Brain microvascular endothelial cell (primary cell): Measurements from ENCODE around the gene PATE3.

ENCODE experiments used
- DNase-seq: peaks from one replicate; pipeline ENCODE4 v3.0.0-alpha.2; 2020
- H3K27ac ChIP-seq: fragments of 250-450 bp; sonication (Bioruptor Pico); 2 replicates; pipeline ENCODE4 v1.5.1; 2020; ENCODE audit warnings: mild to moderate bottlenecking, moderate library complexity
- H3K27me3 ChIP-seq: fragments of 250-450 bp; sonication (Bioruptor Pico); replicated peaks from 2 replicates; pipeline ENCODE4 v1.5.1; 2020; ENCODE audit warnings: mild to moderate bottlenecking
- H3K36me3 ChIP-seq: fragments of 250-450 bp; sonication (Bioruptor Pico); replicated peaks from 2 replicates; pipeline ENCODE4 v1.5.1; 2020; ENCODE audit warnings: mild to moderate bottlenecking
- H3K4me3 ChIP-seq: 2 replicates; pipeline ENCODE4 v1.5.1; 2011; ENCODE audit warnings: low read depth, mild to moderate bottlenecking, control low read depth, low read length, moderate library complexity
- in situ Hi-C: cut with HindIII; loops from 2 replicates; pipeline ENCODE4 v1.10.0; 2017; ENCODE audit warnings: low sequenced_read_pairs, low pct_ligation_motif_present
- TF ChIP-seq, protein P1 (sequence below): IDR thresholded peaks from 2 replicates; pipeline ENCODE4 v1.5.1; 2011; ENCODE audit warnings: low read depth, mild to moderate bottlenecking, moderate library complexity, low read length, control low read depth, inconsistent platforms; ENCODE audit errors: missing control alignments

The PATE3 gene, protein sequence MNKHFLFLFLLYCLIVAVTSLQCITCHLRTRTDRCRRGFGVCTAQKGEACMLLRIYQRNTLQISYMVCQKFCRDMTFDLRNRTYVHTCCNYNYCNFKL

DNA sequence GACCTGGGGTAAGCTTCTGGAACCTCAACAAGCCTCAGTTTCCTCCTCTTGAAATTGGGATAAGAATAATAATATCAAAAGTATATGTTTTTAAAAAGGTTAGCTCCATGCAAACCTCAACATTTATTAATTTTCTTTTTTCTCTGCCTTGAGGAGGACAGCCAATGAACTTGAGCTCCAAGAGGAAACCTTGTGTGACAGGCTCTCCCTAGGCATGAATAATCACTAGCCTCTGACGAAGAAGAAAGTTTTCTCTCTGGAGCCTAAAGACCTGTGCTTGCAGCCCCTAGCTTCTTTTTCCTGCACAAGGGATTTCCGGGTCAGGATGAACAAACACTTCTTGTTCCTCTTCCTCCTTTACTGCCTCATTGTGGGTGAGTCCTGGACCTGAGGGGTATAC is at the start of gene PATE3:
TSS of gene PATE3 (plus strand) at position 301 of the 400 bp plus-strand sequence. CDS start at position 326, 25 bp downstream.
- no peak within 1 kb of the TSS for H3K4me3 ChIP-seq
- H3K27ac ChIP-seq: no peak within 1 kb of the TSS
- TF ChIP-seq, protein P1, sequence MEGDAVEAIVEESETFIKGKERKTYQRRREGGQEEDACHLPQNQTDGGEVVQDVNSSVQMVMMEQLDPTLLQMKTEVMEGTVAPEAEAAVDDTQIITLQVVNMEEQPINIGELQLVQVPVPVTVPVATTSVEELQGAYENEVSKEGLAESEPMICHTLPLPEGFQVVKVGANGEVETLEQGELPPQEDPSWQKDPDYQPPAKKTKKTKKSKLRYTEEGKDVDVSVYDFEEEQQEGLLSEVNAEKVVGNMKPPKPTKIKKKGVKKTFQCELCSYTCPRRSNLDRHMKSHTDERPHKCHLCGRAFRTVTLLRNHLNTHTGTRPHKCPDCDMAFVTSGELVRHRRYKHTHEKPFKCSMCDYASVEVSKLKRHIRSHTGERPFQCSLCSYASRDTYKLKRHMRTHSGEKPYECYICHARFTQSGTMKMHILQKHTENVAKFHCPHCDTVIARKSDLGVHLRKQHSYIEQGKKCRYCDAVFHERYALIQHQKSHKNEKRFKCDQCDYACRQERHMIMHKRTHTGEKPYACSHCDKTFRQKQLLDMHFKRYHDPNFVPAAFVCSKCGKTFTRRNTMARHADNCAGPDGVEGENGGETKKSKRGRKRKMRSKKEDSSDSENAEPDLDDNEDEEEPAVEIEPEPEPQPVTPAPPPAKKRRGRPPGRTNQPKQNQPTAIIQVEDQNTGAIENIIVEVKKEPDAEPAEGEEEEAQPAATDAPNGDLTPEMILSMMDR: no peak
- H3K36me3 ChIP-seq: no peaks in the 10 kb centered on the region
- H3K27me3 ChIP-seq: no peaks in the 10 kb centered on the region
- DNase-seq: no peak
- in situ Hi-C loops: no loop called here

DNA sequence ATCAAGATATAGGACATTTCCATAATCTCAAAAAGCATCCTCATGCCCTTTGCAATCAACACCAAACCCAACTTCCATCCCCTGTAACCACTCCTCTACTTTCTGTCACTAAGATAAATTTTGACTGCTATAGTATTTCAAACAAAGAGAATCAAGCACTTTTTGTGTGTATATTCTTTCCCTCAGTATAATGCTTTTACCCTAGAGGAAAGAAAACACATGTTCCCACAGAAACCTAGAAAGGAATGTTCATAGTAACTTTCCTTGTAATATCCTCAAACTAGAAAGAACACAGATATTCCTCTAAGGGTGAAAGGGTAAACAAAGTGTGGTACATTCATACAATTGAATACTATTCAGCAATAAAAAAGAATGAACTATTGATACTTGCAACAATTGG is 47.3 kb upstream of the PATE3 start:
- Histone ChIP-seq H3K4me3 (no peak overlapping the region), H3K27me3 (no peaks in the 10 kb centered on the region), H3K27ac (no peak overlapping the region), H3K36me3 (no peaks in the 10 kb centered on the region)
- in situ Hi-C loops: no loop called here
- no peak for DNase-seq
- TF ChIP-seq, protein P1: no peak

DNA sequence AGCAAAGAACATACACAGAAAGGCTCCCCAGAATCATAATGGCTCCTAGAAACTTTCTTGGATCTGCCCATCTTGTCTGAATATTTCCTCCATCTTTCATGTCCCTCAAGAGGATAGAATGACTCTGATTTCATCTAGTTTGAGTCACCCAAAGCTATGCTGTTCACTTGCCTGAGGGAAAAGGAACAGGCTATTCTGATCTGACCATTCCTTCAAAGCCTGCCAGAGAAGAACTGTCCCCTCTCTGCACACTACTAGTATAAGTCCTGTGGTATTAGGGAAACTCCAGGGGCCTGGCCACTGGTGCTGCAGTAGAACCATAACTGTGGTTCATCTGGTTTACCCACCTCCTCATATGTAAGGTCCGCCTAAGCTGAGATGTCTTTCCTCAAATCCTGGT is 44.2 kb upstream of the PATE3 start:
- in situ Hi-C loops: no loop called here
- H3K36me3 ChIP-seq: no peaks in the 10 kb centered on the region
- DNase-seq: no peak
- H3K27ac ChIP-seq: no peak overlapping the region
- TF ChIP-seq, protein P1: no peak
- H3K27me3 ChIP-seq: no peaks in the 10 kb centered on the region
- H3K4me3 ChIP-seq: no peak overlapping the region

DNA sequence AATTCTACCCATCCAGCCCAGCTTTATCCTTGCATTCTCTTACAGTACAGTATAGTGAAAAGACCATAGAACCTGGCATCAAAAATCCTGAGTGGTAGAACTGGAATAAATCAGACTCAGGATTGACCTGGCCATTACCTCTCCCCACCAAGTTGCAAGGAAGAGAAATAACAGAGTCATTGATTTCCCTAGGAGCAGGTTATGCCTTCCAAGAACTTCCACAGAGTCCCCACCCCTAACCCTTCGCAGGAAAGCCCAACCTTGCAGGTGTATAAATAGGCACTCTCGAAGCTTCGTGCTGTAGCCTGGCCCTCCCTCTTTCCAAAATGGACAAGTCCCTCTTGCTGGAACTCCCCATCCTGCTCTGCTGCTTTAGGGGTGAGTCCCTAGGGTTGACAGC is 41.9 kb upstream of the PATE3 start, which contains the start of gene PATE1:
TSS of gene PATE1 (plus strand) at position 301 of the 400 bp plus-strand sequence. CDS start at position 327, 26 bp downstream.
- no peak within 1 kb of the TSS for H3K27ac ChIP-seq
- H3K4me3 ChIP-seq: no peak within 1 kb of the TSS
- TF ChIP-seq, protein P1: no peak
- H3K36me3 ChIP-seq: no peaks in the 10 kb centered on the region
- no peak for DNase-seq
- in situ Hi-C loops: no loop called here
- no peaks in the 10 kb centered on the region for H3K27me3 ChIP-seq

DNA sequence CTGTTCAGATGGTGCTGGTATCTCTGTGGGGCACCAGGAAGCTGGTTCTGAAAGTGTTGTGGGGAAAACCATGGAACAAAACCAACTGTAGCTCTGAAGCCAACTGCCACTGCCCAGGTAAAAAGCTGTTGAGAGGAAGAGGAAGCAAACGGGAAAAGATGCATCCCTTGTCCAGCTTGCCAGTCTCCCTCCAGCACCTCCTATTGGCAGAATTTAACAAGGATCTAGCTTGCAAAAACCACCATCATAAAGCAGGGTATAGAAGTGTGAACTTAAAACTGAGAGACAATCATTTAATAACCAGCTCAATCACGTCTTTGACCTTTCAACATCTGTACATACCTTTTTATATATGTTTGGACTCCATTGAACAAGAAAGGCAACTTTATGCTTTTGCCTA is 37.3 kb upstream of the PATE3 start:
- no peaks in the 10 kb centered on the region for H3K27me3 ChIP-seq
- H3K27ac ChIP-seq: no peak overlapping the region
- TF ChIP-seq, protein P1: no peak
- H3K4me3 ChIP-seq: no peak overlapping the region
- H3K36me3 ChIP-seq: no peaks in the 10 kb centered on the region
- in situ Hi-C loops: no loop called here
- DNase-seq: no peak

DNA sequence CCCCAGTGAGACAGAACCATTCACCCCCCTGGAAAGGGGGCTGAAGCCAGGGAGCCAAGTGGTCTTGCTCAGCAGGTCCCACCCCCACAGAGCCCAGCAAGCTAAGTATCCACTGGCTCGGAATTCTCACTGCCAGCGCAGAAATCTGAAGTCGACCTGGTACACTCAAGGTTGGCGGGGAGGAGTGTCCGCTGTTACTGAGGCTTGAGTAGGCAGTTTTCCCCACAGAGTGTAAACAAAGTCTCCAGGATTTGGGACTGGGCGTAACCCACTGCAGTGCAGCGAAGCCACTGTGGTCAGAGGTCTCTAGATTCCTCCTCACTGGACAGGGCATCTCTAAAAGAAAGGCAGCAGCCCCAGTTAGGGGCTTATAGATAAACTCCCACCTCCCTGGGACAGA is 31.9 kb upstream of the PATE3 start:
- DNase-seq: no peak
- in situ Hi-C loops: no loop called here

More for the DNA sequence above, 31.9 kb upstream of the PATE3 start:
- Histone ChIP-seq H3K27ac (no peak overlapping the region), H3K4me3 (no peak overlapping the region), H3K36me3 (no peaks in the 10 kb centered on the region), H3K27me3 (no peaks in the 10 kb centered on the region)
- TF ChIP-seq, protein P1: no peak
